GM12865 (cell line): ENCODE results near the gene PEX16.

ENCODE experiments used
- DNase-seq: peaks from one replicate; pipeline ENCODE4 v3.0.0; 2010; ENCODE audit warnings: low read depth
- H3K4me3 ChIP-seq: 2 replicates; pipeline ENCODE4 v1.5.1; 2011; ENCODE audit warnings: mild to moderate bottlenecking, low read depth, low read length, control low read depth
- CTCF ChIP-seq: IDR thresholded peaks from 2 replicates; pipeline ENCODE4 v1.5.1; 2011; ENCODE audit warnings: low read length, control low read depth, low read depth, inconsistent platforms; ENCODE audit not compliant: insufficient read depth; ENCODE audit errors: missing control alignments

Gene PEX16

GRCh38 chr11:45930951-45931570, 13.4 kb upstream of the PEX16 start:
- TF ChIP-seq CTCF, result no peak
- DNase-seq, result no peak
- no peak overlapping the region for H3K4me3 ChIP-seq

GRCh38 chr11:45930031-45930794, 12.5 kb upstream of the PEX16 start:
- H3K4me3 ChIP-seq, result no peak overlapping the region
- TF ChIP-seq CTCF, result no peak
- DNase-seq, result peak; percentile 96

GRCh38 chr11:45929486-45930030, 11.9 kb upstream of the PEX16 start:
- DNase-seq, result no peak
- no peak overlapping the region for H3K4me3 ChIP-seq
- no peak for TF ChIP-seq CTCF

GRCh38 chr11:45928535-45929215, 11.0 kb upstream of the PEX16 start:
- TF ChIP-seq CTCF, result no peak
- no peak overlapping the region for H3K4me3 ChIP-seq
- DNase-seq, result no peak

- H3K4me3 ChIP-seq, result no peak overlapping the region
- no peak for DNase-seq
- no peak for TF ChIP-seq CTCF
Measured at GRCh38 chr11:45927684-45928413, 10.2 kb upstream of the PEX16 start.

- DNase-seq, result no peak
- H3K4me3 ChIP-seq, result no peak overlapping the region
- no peak for TF ChIP-seq CTCF
Measured at GRCh38 chr11:45927332-45927683, 9.6 kb upstream of the PEX16 start.
